ENCODE results near the gene SLC25A23. TPM values are rescaled to one million over a fixed set of nuclear protein-coding genes. Genes with fewer than 3 reads are reported as not detected.

The SLC25A23 gene
- total RNA-seq, 1 experiment from 2014 or later: 73.5 TPM

GRCh38 chr19:6494438-6495036 is 34.9 kb upstream of the SLC25A23 start:
- H3K9me3 ChIP-seq: no peaks in the 10 kb centered on the region
- intact Hi-C loops (cut with micrococcal nuclease; ENCODE audit: unreplicated experiment): no loop called here
- peaks cover 3% of the 10 kb centered on the region for H3K27me3 Mint-ChIP-seq (ENCODE audit: insufficient read depth, unreplicated experiment)
- no TSS peak for BruUV-seq (replicated peaks)
- H3K36me3 Mint-ChIP-seq (ENCODE audit: insufficient read depth, unreplicated experiment): no peaks in the 10 kb centered on the region
- no peak overlapping the region for H3K27ac Mint-ChIP-seq (ENCODE audit: unreplicated experiment)
- no peak overlapping the region for H3K4me3 ChIP-seq (ENCODE audit: low read depth, low read length)
- H3K4me1 Mint-ChIP-seq (ENCODE audit: low read depth, unreplicated experiment): peaks cover 15% of the 10 kb centered on the region
- ChIA-PET POLR2A (no interaction called here), CTCF (interaction anchor here (1.1 kb wide), 1 partner anchor 10 kb away, joined by 4 read pairs; no protein-coding TSS in a partner anchor)
- H3K4me1 ChIP-seq: no peaks in the 10 kb centered on the region
- no peak for DNase-seq
- H3K36me3 ChIP-seq (ENCODE audit: control insufficient read depth, insufficient read depth, low read length): no peaks in the 10 kb centered on the region
- H3K9me3 Mint-ChIP-seq (ENCODE audit: unreplicated experiment): no peaks in the 10 kb centered on the region
- no peaks in the 10 kb centered on the region for H3K27me3 ChIP-seq (replicated peaks; ENCODE audit: control insufficient read depth, insufficient read depth, low read length)
- no peak overlapping the region for H3K4me3 Mint-ChIP-seq (ENCODE audit: unreplicated experiment)
- TF ChIP-seq, protein P1, sequence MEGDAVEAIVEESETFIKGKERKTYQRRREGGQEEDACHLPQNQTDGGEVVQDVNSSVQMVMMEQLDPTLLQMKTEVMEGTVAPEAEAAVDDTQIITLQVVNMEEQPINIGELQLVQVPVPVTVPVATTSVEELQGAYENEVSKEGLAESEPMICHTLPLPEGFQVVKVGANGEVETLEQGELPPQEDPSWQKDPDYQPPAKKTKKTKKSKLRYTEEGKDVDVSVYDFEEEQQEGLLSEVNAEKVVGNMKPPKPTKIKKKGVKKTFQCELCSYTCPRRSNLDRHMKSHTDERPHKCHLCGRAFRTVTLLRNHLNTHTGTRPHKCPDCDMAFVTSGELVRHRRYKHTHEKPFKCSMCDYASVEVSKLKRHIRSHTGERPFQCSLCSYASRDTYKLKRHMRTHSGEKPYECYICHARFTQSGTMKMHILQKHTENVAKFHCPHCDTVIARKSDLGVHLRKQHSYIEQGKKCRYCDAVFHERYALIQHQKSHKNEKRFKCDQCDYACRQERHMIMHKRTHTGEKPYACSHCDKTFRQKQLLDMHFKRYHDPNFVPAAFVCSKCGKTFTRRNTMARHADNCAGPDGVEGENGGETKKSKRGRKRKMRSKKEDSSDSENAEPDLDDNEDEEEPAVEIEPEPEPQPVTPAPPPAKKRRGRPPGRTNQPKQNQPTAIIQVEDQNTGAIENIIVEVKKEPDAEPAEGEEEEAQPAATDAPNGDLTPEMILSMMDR (IDR thresholded peaks at IDR 0.05; ENCODE audit: insufficient read depth in 1 of 2, low read depth in 1 of 2, low read length in 1 of 2, severe bottlenecking in 1 of 2, unreplicated experiment in 1 of 2): no peak

GRCh38 chr19:6491802-6492592 is 32.4 kb upstream of the SLC25A23 start:
- DNase-seq: no peak
- H3K9me3 Mint-ChIP-seq (ENCODE audit: unreplicated experiment): no peaks in the 10 kb centered on the region

DNA sequence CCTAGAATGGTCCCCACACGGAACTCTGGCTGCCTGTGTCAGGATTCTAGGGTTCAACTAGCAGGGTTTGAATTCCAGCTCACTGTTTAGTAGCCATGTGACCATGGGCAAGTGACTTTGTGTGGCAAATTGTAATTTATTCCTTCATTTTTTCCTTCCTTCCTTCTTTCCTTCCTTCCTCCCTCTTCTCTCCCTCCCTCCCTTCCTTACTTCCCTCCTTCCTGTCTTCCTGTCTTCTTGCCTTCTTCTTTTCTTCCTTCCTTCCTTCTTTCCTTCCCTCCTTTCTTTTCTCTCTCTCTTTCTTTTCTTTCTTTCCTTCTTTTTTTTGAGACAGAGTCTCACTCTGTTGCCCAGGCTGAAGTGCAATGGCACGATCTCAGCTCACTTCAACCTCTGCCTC is 30.5 kb upstream of the SLC25A23 start:
- POLR2A ChIA-PET: no interaction called here
- no TSS peak for BruUV-seq (replicated peaks)

More at GRCh38 chr19:6491802-6492592, 32.4 kb upstream of the SLC25A23 start:
- Histone ChIP-seq H3K9me3 (no peaks in the 10 kb centered on the region), H3K36me3 (ENCODE audit: control insufficient read depth, insufficient read depth, low read length) (no peaks in the 10 kb centered on the region), H3K27me3 (replicated peaks; ENCODE audit: control insufficient read depth, insufficient read depth, low read length) (no peaks in the 10 kb centered on the region), H3K4me3 (ENCODE audit: low read depth, low read length) (no peak overlapping the region), H3K4me1 (no peaks in the 10 kb centered on the region)
- CTCF ChIA-PET: no interaction called here
- no TSS peak for BruUV-seq (replicated peaks)
- POLR2A ChIA-PET: no interaction called here
- Mint-ChIP-seq H3K4me1 (ENCODE audit: low read depth, unreplicated experiment) (peaks cover 15% of the 10 kb centered on the region), H3K36me3 (ENCODE audit: insufficient read depth, unreplicated experiment) (no peaks in the 10 kb centered on the region), H3K27ac (ENCODE audit: unreplicated experiment) (no peak overlapping the region), H3K4me3 (ENCODE audit: unreplicated experiment) (no peak overlapping the region), H3K27me3 (ENCODE audit: insufficient read depth, unreplicated experiment) (peaks cover 3% of the 10 kb centered on the region)
- TF ChIP-seq, protein P1 (IDR thresholded peaks at IDR 0.05; ENCODE audit: insufficient read depth in 1 of 2, low read depth in 1 of 2, low read length in 1 of 2, severe bottlenecking in 1 of 2, unreplicated experiment in 1 of 2): no peak
- intact Hi-C loops (cut with micrococcal nuclease; ENCODE audit: unreplicated experiment): no loop called here

More for the DNA sequence above, 30.5 kb upstream of the SLC25A23 start:
- TF ChIP-seq, protein P1 (IDR thresholded peaks at IDR 0.05; ENCODE audit: insufficient read depth in 1 of 2, low read depth in 1 of 2, low read length in 1 of 2, severe bottlenecking in 1 of 2, unreplicated experiment in 1 of 2): no peak
- Histone ChIP-seq H3K4me1 (no peaks in the 10 kb centered on the region), H3K27me3 (replicated peaks; ENCODE audit: control insufficient read depth, insufficient read depth, low read length) (no peaks in the 10 kb centered on the region), H3K9me3 (no peaks in the 10 kb centered on the region), H3K36me3 (ENCODE audit: control insufficient read depth, insufficient read depth, low read length) (no peaks in the 10 kb centered on the region), H3K4me3 (ENCODE audit: low read depth, low read length) (no peak overlapping the region)
- no peak for DNase-seq
- H3K9me3 Mint-ChIP-seq (ENCODE audit: unreplicated experiment): no peaks in the 10 kb centered on the region
- peak overlapping the region; percentile 34 for H3K4me3 Mint-ChIP-seq (ENCODE audit: unreplicated experiment)
- intact Hi-C loops (cut with micrococcal nuclease; ENCODE audit: unreplicated experiment): no loop called here
- peaks cover 3% of the 10 kb centered on the region for H3K27me3 Mint-ChIP-seq (ENCODE audit: insufficient read depth, unreplicated experiment)
- H3K27ac Mint-ChIP-seq (ENCODE audit: unreplicated experiment): no peak overlapping the region
- CTCF ChIA-PET: interaction anchor here (1.2 kb wide), 1 partner anchor 14 kb away, joined by 4 read pairs; no protein-coding TSS in a partner anchor
- H3K36me3 Mint-ChIP-seq (ENCODE audit: insufficient read depth, unreplicated experiment): no peaks in the 10 kb centered on the region
- H3K4me1 Mint-ChIP-seq (ENCODE audit: low read depth, unreplicated experiment): peaks cover 15% of the 10 kb centered on the region

All from Caco-2 (cell line).